GM19240 (cell line): Measurements from ENCODE around the gene TMEM41B.

Experiments used
- DNase-seq: peaks from one replicate; pipeline ENCODE4 v3.0.0; 2011; ENCODE audit warnings: low spot score; ENCODE audit not compliant: insufficient read length

TMEM41B gene

GRCh38 chr11:9310485-9311090, 3.8 kb downstream of the TMEM41B start:
- no peak for DNase-seq

- DNase-seq = no peak
These were observed 10.2 kb downstream of the TMEM41B start for GRCh38 chr11:9304178-9304577.

- no peak for DNase-seq
These were observed 11.9 kb downstream of the TMEM41B start for GRCh38 chr11:9302448-9302847.

- DNase-seq = no peak
These were observed 12.7 kb downstream of the TMEM41B start for GRCh38 chr11:9301720-9302119.

- no peak for DNase-seq
These were observed 20.7 kb downstream of the TMEM41B start for GRCh38 chr11:9293646-9294045.

GRCh38 chr11:9285850-9286587, 28.4 kb downstream of the TMEM41B start:
- DNase-seq = no peak

- DNase-seq = no peak
These were observed 33.6 kb downstream of the TMEM41B start for GRCh38 chr11:9280655-9281301.

- DNase-seq = no peak
These were observed 37.2 kb downstream of the TMEM41B start for GRCh38 chr11:9277176-9277575.

- DNase-seq = no peak
These were observed 37.8 kb downstream of the TMEM41B start for GRCh38 chr11:9276571-9276970.

GRCh38 chr11:9274499-9275258, 39.7 kb downstream of the TMEM41B start:
- DNase-seq = no peak

- no peak for DNase-seq
These were observed 40.7 kb downstream of the TMEM41B start for GRCh38 chr11:9273376-9274336.

GRCh38 chr11:9269492-9270013, 44.8 kb downstream of the TMEM41B start:
- DNase-seq = no peak

- DNase-seq = no peak
These were observed 46.7 kb downstream of the TMEM41B start for GRCh38 chr11:9267680-9268079.

GRCh38 chr11:9266926-9267325, 47.5 kb downstream of the TMEM41B start:
- DNase-seq = no peak

- DNase-seq = no peak
These were observed 48.2 kb downstream of the TMEM41B start for GRCh38 chr11:9266132-9266736.

GRCh38 chr11:9265211-9266131, 48.9 kb downstream of the TMEM41B start, which contains the start of gene DENND5A:
TSS of gene DENND5A (minus strand) at chr11:9265350. CDS start at chr11:9265069, 281 bp downstream.
- peak; percentile 51 for DNase-seq

GRCh38 chr11:9264316-9265210, 49.8 kb downstream of the TMEM41B start:
- DNase-seq = no peak

GRCh38 chr11:9263840-9264315, 50.5 kb downstream of the TMEM41B start:
- DNase-seq = peak; percentile 76
